CD4-positive, alpha-beta T cell treated with Interleukin-10 for 1 hour (primary cell): Measurements from ENCODE around the gene HIVEP3.

Experiments used
- DNase-seq: peaks from one replicate; pipeline ENCODE4 v3.0.0-alpha.2; 2020

The HIVEP3 gene

GRCh38 chr1:41641941-41642527 lies 276.7 kb downstream of the HIVEP3 start:
- DNase-seq, result no peak

- no peak for DNase-seq
Observed at GRCh38 chr1:41641475-41641814, 277.3 kb downstream of the HIVEP3 start.

GRCh38 chr1:41640756-41641474 lies 277.8 kb downstream of the HIVEP3 start:
- DNase-seq, result no peak

GRCh38 chr1:41640141-41640751 lies 278.5 kb downstream of the HIVEP3 start:
- no peak for DNase-seq

- DNase-seq, result no peak
Observed at GRCh38 chr1:41639332-41639936, 279.3 kb downstream of the HIVEP3 start.

GRCh38 chr1:41638086-41639024 lies 280.4 kb downstream of the HIVEP3 start:
- DNase-seq, result no peak

GRCh38 chr1:41637367-41637766 lies 281.4 kb downstream of the HIVEP3 start:
- DNase-seq, result no peak

GRCh38 chr1:41633764-41634163 lies 285.0 kb downstream of the HIVEP3 start:
- DNase-seq, result no peak

- no peak for DNase-seq
Observed at GRCh38 chr1:41632781-41633575, 285.7 kb downstream of the HIVEP3 start.

GRCh38 chr1:41631971-41632370 lies 286.8 kb downstream of the HIVEP3 start:
- no peak for DNase-seq

GRCh38 chr1:41631154-41631553 lies 287.6 kb downstream of the HIVEP3 start:
- no peak for DNase-seq

- no peak for DNase-seq
Observed at GRCh38 chr1:41629571-41629970, 289.2 kb downstream of the HIVEP3 start.

GRCh38 chr1:41629141-41629540 lies 289.6 kb downstream of the HIVEP3 start:
- DNase-seq, result no peak

GRCh38 chr1:41627491-41628280 lies 291.0 kb downstream of the HIVEP3 start:
- no peak for DNase-seq

- DNase-seq, result no peak
Observed at GRCh38 chr1:41626616-41627375, 291.9 kb downstream of the HIVEP3 start.

- no peak for DNase-seq
Observed at GRCh38 chr1:41626146-41626545, 292.6 kb downstream of the HIVEP3 start.

- DNase-seq, result no peak
Observed at GRCh38 chr1:41623736-41624135, 295.0 kb downstream of the HIVEP3 start.

GRCh38 chr1:41622859-41623732 lies 295.6 kb downstream of the HIVEP3 start:
- no peak for DNase-seq

GRCh38 chr1:41622402-41622801 lies 296.3 kb downstream of the HIVEP3 start:
- DNase-seq, result no peak
